GM18505 (cell line): ENCODE results near the gene DNAH8.

Experiments
- ATAC-seq: cut with Tn5 transposase; IDR thresholded peaks from one replicate; pipeline ENCODE4 v1.9.1; 2021; ENCODE audit not compliant: unreplicated experiment
- POLR2A ChIP-seq: IDR thresholded peaks from 4 replicates; pipeline ENCODE4 v1.6.1; 2011; ENCODE audit warnings: borderline replicate concordance; ENCODE audit not compliant: insufficient read depth, insufficient read length; ENCODE audit errors: extremely low read depth

Gene DNAH8, protein sequence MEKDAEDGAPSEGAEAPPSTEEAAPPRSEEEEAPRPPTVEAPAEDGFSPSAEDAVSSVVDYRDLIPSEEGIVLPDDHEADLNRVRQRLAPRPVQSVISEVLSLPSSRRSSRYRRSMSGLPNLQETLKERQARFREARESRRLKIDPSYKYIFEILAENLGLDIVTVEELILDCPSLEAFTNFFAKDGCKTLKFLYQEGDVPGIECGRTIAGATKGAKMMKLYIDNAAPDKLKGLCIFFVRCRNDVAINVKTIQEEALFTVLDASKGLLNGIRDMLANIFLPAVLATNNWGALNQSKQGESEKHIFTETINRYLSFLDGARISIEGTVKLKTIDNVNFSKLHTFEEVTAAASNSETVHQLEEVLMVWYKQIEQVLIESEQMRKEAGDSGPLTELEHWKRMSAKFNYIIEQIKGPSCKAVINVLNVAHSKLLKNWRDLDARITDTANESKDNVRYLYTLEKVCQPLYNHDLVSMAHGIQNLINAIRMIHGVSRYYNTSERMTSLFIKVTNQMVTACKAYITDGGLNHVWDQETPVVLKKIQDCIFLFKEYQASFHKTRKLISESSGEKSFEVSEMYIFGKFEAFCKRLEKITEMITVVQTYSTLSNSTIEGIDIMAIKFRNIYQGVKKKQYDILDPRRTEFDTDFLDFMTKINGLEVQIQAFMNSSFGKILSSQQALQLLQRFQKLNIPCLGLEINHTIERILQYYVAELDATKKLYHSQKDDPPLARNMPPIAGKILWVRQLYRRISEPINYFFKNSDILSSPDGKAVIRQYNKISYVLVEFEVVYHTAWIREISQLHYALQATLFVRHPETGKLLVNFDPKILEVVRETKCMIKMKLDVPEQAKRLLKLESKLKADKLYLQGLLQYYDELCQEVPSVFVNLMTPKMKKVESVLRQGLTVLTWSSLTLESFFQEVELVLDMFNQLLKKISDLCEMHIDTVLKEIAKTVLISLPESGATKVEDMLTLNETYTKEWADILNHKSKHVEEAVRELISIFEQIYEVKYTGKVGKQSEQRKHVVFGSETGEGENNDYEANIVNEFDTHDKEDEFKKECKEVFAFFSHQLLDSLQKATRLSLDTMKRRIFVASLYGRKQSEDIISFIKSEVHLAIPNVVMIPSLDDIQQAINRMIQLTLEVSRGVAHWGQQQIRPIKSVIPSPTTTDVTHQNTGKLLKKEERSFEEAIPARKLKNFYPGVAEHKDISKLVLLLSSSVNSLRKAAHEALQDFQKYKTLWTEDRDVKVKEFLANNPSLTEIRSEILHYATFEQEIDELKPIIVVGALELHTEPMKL (N-terminal part only)

DNA sequence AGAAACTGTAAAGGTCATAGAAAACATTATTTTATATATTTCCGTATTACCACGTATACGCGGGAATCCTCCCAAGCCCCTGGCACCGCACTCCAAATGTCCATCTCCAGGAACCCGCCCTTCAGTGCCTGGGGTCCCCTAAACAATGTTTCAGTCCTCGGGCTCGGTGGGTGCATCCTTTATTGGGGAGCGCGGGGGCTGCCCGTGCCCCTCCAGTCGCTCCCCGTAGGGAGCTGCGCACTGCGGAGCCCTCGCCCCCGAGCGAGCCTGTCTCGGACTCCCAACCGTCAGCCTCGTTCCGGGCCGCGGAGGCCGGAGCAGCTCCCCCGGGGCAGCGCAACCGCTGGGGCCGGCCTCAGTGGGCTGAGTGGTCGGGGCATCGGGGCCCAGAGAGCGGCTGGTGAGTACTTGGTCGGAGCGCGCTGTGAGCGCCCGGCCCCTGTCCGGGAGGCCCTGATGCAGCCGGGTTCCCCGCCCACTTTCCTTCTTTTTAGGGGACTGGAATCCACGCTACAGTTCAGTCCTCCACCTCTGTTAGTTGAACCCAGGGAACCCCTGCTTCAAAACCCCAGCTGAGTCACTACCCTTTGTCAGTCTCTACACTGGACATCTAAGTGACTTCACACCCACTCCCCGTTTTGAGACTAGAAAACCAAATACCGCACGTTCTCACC is at the start of gene DNAH8:
TSS of gene DNAH8 (plus strand) at position 296 of the 674 bp plus-strand sequence. CDS start 7,499 bp downstream, outside the sequence.
- ATAC-seq, result no peak
- TF ChIP-seq POLR2A, result no peak

DNA sequence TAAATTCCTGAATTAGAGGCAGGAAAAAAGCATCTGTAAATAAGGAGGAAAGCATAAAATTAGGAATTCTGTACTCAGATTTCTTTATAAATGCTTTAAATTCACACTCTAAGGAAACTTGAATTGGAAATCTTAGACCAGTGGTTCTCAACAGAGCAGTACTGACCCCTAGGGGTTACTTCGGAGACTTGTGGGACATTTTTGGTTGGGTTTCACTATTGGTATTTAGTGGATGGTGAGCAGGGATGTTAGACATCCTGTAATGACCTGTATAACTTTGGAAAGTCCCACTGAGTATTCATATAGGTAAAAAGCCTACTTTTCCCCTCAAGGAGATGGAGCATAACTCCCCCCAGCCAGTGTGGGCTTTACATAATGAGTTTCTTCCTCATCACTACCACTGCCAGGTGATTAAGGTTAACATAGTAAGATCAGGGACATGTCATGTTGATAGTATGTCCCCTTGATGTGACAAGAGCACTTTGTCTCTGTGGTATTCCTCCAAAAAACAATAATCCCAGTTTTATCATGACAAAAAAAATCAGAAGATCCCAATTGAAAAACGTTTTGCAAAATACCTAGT is 43.1 kb upstream of the DNAH8 start:
- no peak for TF ChIP-seq POLR2A
- ATAC-seq, result peak; percentile 79

DNA sequence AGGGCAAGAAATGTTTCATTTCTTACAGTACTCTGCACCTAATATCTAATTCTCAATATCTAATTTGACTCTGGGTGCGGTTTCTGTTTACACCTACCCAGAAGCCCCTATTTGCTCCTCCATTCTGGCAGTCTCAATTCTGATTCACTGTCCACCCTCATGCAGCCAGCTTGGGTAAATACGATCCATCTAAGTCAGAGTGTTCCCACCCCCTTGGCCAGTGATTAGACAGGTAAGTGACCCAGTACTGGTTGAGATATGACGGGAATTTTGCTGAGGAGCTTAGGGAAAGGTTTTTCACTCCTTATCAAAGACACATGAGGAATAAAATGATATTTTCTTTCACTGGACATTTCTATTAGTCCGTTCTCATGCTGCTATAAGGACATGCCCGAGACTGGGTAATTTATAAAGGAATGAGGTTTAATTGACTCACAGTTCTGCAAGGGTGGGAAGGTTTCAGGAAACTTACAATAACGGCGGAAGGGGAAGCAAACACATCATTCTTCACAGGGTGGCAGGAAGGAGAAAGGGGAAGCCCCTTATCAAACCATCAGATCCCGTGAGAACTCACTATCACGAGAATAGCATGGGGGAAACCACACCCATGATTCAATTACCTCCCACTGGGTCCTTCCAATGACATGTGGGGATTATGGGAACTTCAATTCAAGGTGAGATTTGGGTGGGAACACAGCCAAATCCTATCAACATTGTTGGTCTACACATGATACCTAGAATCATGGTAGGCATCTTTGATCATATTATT is 41.5 kb upstream of the DNAH8 start:
- no peak for TF ChIP-seq POLR2A
- ATAC-seq, result no peak

DNA sequence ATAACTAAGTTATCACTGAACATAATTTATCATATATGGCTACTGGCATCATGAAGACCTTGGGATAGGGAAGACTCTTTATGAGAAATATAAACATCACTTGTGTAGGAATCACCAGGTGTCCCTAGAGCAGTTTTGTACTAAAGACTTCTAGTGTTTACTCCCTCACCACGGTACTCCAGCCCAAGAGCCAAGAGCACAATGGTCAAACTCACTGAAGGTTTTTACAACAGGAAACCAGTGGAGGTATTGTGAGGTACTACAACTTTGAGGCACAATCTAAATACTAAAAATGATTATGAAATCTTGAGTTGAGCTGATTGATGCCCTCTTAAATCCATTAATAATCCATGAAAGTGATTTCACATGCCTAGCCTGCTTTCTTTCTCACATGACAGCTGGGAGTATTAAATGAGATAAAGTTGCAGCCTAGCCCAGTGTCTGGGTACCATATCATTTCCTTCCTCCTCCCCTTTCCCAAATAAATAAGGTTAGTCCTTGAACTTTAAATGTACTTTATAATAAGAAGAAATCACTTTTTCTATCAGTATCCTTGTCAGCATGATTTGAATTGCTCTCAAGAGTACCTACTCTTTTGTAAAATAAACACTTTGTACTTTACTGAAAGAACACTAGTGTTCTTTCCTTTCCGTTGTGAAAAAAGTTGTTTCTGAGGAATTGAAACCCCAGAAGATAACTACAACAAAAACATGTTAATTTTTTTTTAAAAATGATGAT is 38.7 kb upstream of the DNAH8 start:
- ATAC-seq, result no peak
- no peak for TF ChIP-seq POLR2A

DNA sequence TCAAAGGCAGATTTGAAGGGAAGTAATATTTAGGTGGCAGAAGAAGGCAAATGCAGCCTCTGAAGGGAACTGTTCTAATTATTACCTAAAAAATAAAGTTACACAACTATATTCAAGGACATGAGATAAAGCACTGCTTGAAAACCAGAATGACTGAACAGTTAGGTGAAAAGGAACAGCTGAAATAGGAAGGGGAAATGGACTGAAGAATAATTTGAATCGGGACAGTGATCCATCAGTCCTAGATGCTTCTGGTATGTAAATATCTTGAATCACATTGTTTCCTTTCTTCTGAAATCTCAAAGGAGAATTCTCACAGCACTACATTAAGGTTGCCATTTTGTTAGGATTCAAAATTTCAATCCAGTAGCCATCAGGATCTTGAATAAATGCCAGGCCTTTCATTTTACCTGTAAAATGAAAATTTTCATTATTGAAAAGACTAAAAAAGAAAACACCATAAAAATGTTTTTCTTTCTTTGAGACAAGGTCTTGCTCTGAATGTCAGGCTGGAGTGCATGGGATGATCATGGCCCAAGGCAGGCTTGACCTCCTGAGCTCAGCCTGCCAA is 38.1 kb upstream of the DNAH8 start:
- no peak for TF ChIP-seq POLR2A
- ATAC-seq, result no peak

DNA sequence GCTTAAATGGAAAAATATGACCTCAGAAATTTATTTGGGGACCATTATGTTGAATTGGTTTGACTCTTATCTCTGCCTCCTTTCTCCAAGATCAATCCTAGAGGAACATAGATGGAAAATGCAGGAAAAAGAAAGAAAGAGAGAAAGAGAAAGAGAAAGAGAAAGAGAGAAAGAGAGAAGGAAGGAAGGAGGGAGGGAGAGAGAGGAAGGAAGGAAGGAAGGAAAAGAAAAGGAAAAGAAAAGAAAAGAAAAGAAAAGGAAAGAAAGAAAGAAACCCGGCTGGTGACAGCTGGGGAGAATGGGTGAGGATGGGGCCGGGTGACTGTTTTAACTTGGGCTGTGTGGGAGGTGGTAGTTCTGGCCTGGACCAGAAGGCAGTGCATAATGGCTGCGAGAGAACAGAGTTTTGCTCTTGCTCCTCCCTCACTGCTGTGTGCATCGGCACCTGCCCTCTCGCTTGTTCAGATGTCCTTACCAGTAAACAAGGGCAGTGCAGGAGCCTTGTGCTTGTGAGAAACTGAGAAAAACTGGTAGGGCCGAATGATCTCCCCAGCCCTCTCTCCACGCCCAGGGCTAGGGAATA is 36.8 kb upstream of the DNAH8 start:
- no peak for ATAC-seq
- TF ChIP-seq POLR2A, result no peak

DNA sequence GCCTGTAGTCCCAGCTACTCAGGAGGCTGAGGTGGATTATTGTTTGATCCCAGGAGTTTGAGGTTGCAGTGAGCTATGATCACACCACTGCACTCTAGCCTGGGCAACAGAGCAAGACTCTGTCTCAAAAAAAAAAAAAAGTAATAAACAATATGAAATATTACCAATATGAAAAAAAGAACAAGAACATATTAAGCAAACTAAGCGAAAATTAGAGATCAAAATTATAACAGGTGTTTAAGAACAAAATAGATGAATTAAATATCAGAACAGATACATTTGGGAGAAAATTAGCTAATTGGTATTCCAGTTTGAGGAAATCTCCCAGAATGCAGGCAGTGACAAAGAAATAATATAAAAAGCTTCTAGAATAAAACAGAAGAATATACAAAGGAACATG is 35.4 kb upstream of the DNAH8 start:
- ATAC-seq, result no peak
- TF ChIP-seq POLR2A, result no peak

DNA sequence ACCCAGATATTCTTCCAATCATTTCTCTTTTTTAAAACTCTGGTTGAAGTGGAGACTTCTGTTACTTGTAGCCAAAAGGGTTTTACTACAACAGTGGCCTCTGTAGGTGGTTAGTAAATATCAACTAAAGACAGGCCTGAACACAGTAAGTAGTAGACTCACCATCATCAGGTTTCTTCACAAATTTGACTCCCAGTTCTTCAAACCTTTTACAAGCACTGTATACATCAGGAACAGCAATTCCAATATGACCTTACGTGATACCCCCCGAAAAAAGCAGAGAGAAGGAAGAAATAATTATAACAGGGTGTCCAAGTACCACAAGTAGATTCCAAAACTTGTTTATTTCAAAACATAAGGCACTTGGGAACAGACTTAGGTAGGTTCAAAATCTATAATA is 33.3 kb upstream of the DNAH8 start:
- ATAC-seq, result no peak
- TF ChIP-seq POLR2A, result no peak

DNA sequence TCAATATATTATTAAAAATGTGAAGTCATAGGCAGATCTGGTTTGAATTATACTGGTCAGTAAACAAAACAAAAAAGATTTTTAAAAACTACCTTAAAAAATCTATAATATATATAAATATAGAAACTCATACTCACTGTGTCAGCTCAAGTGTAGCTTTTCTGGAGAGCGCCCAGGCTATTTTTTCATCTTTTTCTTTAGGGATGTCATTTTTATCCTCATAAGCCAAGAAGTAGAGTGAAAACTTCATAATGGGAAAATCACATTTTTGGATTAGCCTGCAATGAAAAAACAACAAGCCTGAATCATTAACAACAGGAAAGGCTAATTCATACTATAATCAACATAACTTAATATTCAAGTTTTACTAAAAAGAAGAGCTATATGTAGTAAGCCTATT is 30.9 kb upstream of the DNAH8 start:
- no peak for ATAC-seq
- TF ChIP-seq POLR2A, result no peak

DNA sequence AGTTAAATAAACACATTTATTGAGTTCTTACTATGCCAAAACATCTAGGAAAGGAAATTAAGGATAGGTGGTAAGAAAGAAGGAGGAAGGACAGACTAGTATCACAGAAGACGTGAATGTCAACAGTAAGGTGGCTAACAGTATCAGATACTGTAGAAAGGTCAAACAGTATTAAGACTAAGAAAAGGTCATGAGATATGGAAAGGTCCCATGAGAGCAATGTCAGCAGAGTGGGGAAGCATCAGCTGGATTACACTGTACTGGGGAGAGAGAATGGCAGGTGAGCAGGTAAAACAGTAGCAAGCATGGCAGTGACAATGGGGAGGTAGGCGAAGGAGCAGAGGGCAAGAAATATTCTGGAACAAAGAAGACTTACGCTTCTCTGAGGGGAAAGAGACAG is 30.2 kb upstream of the DNAH8 start:
- no peak for ATAC-seq
- TF ChIP-seq POLR2A, result no peak
